ENCODE measurements around the gene SUSD5.

The SUSD5 gene

DNA sequence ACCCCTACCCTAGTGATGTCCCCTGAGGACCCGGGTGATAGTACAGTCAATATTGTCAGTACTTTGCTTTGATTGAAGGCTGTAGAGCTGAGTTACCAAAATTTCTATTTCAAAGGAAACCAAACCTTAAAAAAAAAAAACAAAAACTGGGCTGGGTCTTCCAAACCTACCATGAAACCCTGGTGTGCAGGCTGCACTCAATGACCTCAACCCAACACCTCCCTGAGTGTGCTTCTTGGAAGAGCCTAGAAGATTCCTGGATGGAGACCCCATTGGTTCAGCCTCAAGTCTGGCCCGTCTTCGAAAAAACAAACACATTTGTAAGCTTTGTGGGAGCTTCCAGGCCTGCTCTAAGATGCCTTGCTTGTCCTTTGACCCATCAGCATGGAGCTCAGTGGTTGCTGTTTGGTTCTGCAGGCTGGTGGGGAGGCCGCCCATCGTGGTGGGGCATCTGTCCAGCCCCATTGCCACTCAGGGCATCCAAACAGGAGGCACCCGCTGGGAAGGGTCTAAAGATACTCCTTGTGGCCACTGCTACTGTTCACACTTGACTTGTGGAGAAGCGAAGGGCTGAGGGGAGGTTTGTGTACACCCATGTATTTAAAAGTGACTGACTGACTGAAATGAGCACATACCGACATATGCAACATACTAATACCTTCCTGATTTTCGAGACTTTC is 72.6 kb downstream of the SUSD5 start:
- Histone ChIP-seq H2BK5ac (ENCODE audit: low read length) (no peak overlapping the region), H2AFZ (ENCODE audit: low read length) (no peak overlapping the region), H3K18ac (ENCODE audit: low read length) (no peak overlapping the region), H2BK15ac (ENCODE audit: low read length) (no peak overlapping the region), H3K4me1 (ENCODE audit: control insufficient read depth in 2 of 2, insufficient read depth in 1 of 2, low read depth in 1 of 2, low read length in 2 of 2) (no peaks in the 10 kb centered on the region), H2BK12ac (ENCODE audit: low read length) (no peak overlapping the region), H3K4me2 (ENCODE audit: insufficient read depth, low read length, poor library complexity, severe bottlenecking) (no peak overlapping the region), H2AK5ac (ENCODE audit: low read depth, low read length) (no peak overlapping the region), H3K14ac (ENCODE audit: low read length) (no peak overlapping the region), H2BK120ac (ENCODE audit: low read depth, low read length) (no peak overlapping the region), H4K8ac (ENCODE audit: low read depth, low read length) (no peak overlapping the region), H3K36me3 (replicated peaks in 1 of 2; ENCODE audit: control insufficient read depth in 2 of 2, insufficient read depth in 2 of 2, low read length in 2 of 2) (peaks cover 2 to 18% of the 10 kb centered on the region in 2 donors), H3K23ac (ENCODE audit: low read depth, low read length, poor library complexity) (peak overlapping the region; percentile 12), H3K9me3 (replicated peaks in 1 of 2; ENCODE audit: control insufficient read depth in 2 of 2, insufficient read depth in 1 of 2, low read depth in 1 of 2, low read length in 2 of 2) (no peaks in the 10 kb centered on the region), H3K4ac (ENCODE audit: low read length) (no peak overlapping the region), H3K9ac (ENCODE audit: low read depth, low read length, poor library complexity) (no peak overlapping the region), H4K91ac (ENCODE audit: low read depth, low read length, poor library complexity) (no peak overlapping the region), H3K27me3 (ENCODE audit: control insufficient read depth in 3 of 3, insufficient read depth in 3 of 3, low read depth in 1 of 3, low read length in 3 of 3) (no peaks in the 10 kb centered on the region), H3K79me1 (ENCODE audit: low read depth, low read length) (no peaks in the 10 kb centered on the region), H3K4me3 (ENCODE audit: low read length in 2 of 2) (no peak overlapping the region), H3K27ac (replicated peaks; ENCODE audit: low read length) (no peak overlapping the region)
- no CpG with 5 or more reads among the region's 9 CpGs for WGBS, 2 donors (ENCODE audit: extremely low coverage in 2 of 2, insufficient read length in 2 of 2, insufficient replicate concordance in 1 of 2)
- DNase-seq (ENCODE audit: low spot score): no peak

- Histone ChIP-seq H2BK5ac (ENCODE audit: low read length) (no peak overlapping the region), H3K4me1 (ENCODE audit: control insufficient read depth in 2 of 2, insufficient read depth in 1 of 2, low read depth in 1 of 2, low read length in 2 of 2) (peaks cover 0 to 2% of the 10 kb centered on the region in 2 donors), H2BK12ac (ENCODE audit: low read length) (no peak overlapping the region), H3K14ac (ENCODE audit: low read length) (no peak overlapping the region), H4K8ac (ENCODE audit: low read depth, low read length) (no peak overlapping the region), H3K79me1 (ENCODE audit: low read depth, low read length) (no peaks in the 10 kb centered on the region), H3K4me3 (ENCODE audit: low read length in 2 of 2) (no peak overlapping the region), H2AFZ (ENCODE audit: low read length) (no peak overlapping the region), H2AK5ac (ENCODE audit: low read depth, low read length) (no peak overlapping the region), H3K9me3 (replicated peaks in 1 of 2; ENCODE audit: control insufficient read depth in 2 of 2, insufficient read depth in 1 of 2, low read depth in 1 of 2, low read length in 2 of 2) (no peaks in the 10 kb centered on the region), H4K91ac (ENCODE audit: low read depth, low read length, poor library complexity) (no peak overlapping the region), H3K9ac (ENCODE audit: low read depth, low read length, poor library complexity) (no peak overlapping the region), H3K27ac (replicated peaks; ENCODE audit: low read length) (no peak overlapping the region), H2BK120ac (ENCODE audit: low read depth, low read length) (no peak overlapping the region), H3K4me2 (ENCODE audit: insufficient read depth, low read length, poor library complexity, severe bottlenecking) (no peak overlapping the region), H3K36me3 (replicated peaks in 1 of 2; ENCODE audit: control insufficient read depth in 2 of 2, insufficient read depth in 2 of 2, low read length in 2 of 2) (peaks cover 2 to 18% of the 10 kb centered on the region in 2 donors), H2BK15ac (ENCODE audit: low read length) (no peak overlapping the region), H3K18ac (ENCODE audit: low read length) (no peak overlapping the region), H3K27me3 (ENCODE audit: control insufficient read depth in 3 of 3, insufficient read depth in 3 of 3, low read depth in 1 of 3, low read length in 3 of 3) (no peaks in the 10 kb centered on the region), H3K23ac (ENCODE audit: low read depth, low read length, poor library complexity) (peak overlapping the region; percentile 12), H3K4ac (ENCODE audit: low read length) (no peak overlapping the region)
- no peak for DNase-seq (ENCODE audit: low spot score)
- no CpG with 5 or more reads among the region's 16 CpGs for WGBS, 2 donors (ENCODE audit: extremely low coverage in 2 of 2, insufficient read length in 2 of 2, insufficient replicate concordance in 1 of 2)
These were observed 73.2 kb downstream of the SUSD5 start for GRCh38 chr3:33145221-33145900.

DNA sequence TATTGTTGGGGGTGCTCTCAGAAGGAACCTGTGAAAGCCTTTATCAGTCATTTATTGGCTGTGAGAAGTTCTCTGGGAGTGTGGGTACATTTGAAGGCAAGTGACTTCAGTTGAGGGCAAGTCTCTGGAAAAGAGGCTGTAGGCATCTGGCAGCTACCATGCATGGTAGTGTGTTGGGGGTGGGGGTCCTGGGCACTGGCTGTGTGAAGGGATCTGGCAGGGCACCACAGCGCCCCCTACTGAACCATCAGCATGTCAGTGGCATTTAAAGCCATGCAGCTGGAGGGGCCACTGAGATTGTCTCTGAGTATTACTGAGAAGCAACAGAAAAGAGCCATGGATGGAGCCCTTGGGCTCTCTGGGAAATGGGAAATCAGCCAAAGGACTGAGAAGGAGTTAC is 74.2 kb downstream of the SUSD5 start:
- Histone ChIP-seq H2BK12ac (ENCODE audit: low read length) (no peak overlapping the region), H3K14ac (ENCODE audit: low read length) (no peak overlapping the region), H2AK5ac (ENCODE audit: low read depth, low read length) (no peak overlapping the region), H2AFZ (ENCODE audit: low read length) (no peak overlapping the region), H3K27ac (replicated peaks; ENCODE audit: low read length) (no peak overlapping the region), H2BK5ac (ENCODE audit: low read length) (no peak overlapping the region), H3K9ac (ENCODE audit: low read depth, low read length, poor library complexity) (no peak overlapping the region), H3K4ac (ENCODE audit: low read length) (no peak overlapping the region), H3K18ac (ENCODE audit: low read length) (no peak overlapping the region), H3K27me3 (ENCODE audit: control insufficient read depth in 3 of 3, insufficient read depth in 3 of 3, low read depth in 1 of 3, low read length in 3 of 3) (no peaks in the 10 kb centered on the region), H2BK15ac (ENCODE audit: low read length) (no peak overlapping the region), H3K4me2 (ENCODE audit: insufficient read depth, low read length, poor library complexity, severe bottlenecking) (no peak overlapping the region), H3K79me1 (ENCODE audit: low read depth, low read length) (no peaks in the 10 kb centered on the region), H3K36me3 (replicated peaks in 1 of 2; ENCODE audit: control insufficient read depth in 2 of 2, insufficient read depth in 2 of 2, low read length in 2 of 2) (peaks cover 2 to 18% of the 10 kb centered on the region in 2 donors), H3K4me1 (ENCODE audit: control insufficient read depth in 2 of 2, insufficient read depth in 1 of 2, low read depth in 1 of 2, low read length in 2 of 2) (peaks cover 0 to 2% of the 10 kb centered on the region in 2 donors), H4K8ac (ENCODE audit: low read depth, low read length) (no peak overlapping the region), H3K9me3 (replicated peaks in 1 of 2; ENCODE audit: control insufficient read depth in 2 of 2, insufficient read depth in 1 of 2, low read depth in 1 of 2, low read length in 2 of 2) (no peaks in the 10 kb centered on the region), H2BK120ac (ENCODE audit: low read depth, low read length) (no peak overlapping the region), H4K91ac (ENCODE audit: low read depth, low read length, poor library complexity) (no peak overlapping the region), H3K23ac (ENCODE audit: low read depth, low read length, poor library complexity) (no peak overlapping the region), H3K4me3 (ENCODE audit: low read length in 2 of 2) (no peak overlapping the region)
- no CpG with 5 or more reads among the region's 1 CpG for WGBS, 2 donors (ENCODE audit: extremely low coverage in 2 of 2, insufficient read length in 2 of 2, insufficient replicate concordance in 1 of 2)
- DNase-seq (ENCODE audit: low spot score): no peak

- Histone ChIP-seq H2BK120ac (ENCODE audit: low read depth, low read length) (no peak overlapping the region), H3K14ac (ENCODE audit: low read length) (no peak overlapping the region), H4K8ac (ENCODE audit: low read depth, low read length) (no peak overlapping the region), H2BK15ac (ENCODE audit: low read length) (no peak overlapping the region), H2BK5ac (ENCODE audit: low read length) (no peak overlapping the region), H3K4ac (ENCODE audit: low read length) (no peak overlapping the region), H2BK12ac (ENCODE audit: low read length) (no peak overlapping the region), H3K4me1 (ENCODE audit: control insufficient read depth in 2 of 2, insufficient read depth in 1 of 2, low read depth in 1 of 2, low read length in 2 of 2) (peaks cover 1 to 2% of the 10 kb centered on the region in 2 donors), H3K79me1 (ENCODE audit: low read depth, low read length) (no peaks in the 10 kb centered on the region), H4K91ac (ENCODE audit: low read depth, low read length, poor library complexity) (no peak overlapping the region), H2AK5ac (ENCODE audit: low read depth, low read length) (no peak overlapping the region), H3K4me3 (ENCODE audit: low read length in 2 of 2) (no peak overlapping the region), H3K23ac (ENCODE audit: low read depth, low read length, poor library complexity) (no peak overlapping the region), H2AFZ (ENCODE audit: low read length) (no peak overlapping the region), H3K27ac (replicated peaks; ENCODE audit: low read length) (no peak overlapping the region), H3K27me3 (ENCODE audit: control insufficient read depth in 3 of 3, insufficient read depth in 3 of 3, low read depth in 1 of 3, low read length in 3 of 3) (no peaks in the 10 kb centered on the region), H3K9me3 (replicated peaks in 1 of 2; ENCODE audit: control insufficient read depth in 2 of 2, insufficient read depth in 1 of 2, low read depth in 1 of 2, low read length in 2 of 2) (no peaks in the 10 kb centered on the region), H3K4me2 (ENCODE audit: insufficient read depth, low read length, poor library complexity, severe bottlenecking) (no peak overlapping the region), H3K18ac (ENCODE audit: low read length) (no peak overlapping the region), H3K9ac (ENCODE audit: low read depth, low read length, poor library complexity) (no peak overlapping the region), H3K36me3 (replicated peaks in 1 of 2; ENCODE audit: control insufficient read depth in 2 of 2, insufficient read depth in 2 of 2, low read length in 2 of 2) (peaks cover 3 to 25% of the 10 kb centered on the region in 2 donors)
- no CpG with 5 or more reads among the region's 3 CpGs for WGBS, 2 donors (ENCODE audit: extremely low coverage in 2 of 2, insufficient read length in 2 of 2, insufficient replicate concordance in 1 of 2)
- DNase-seq (ENCODE audit: low spot score): no peak
These were observed 77.6 kb downstream of the SUSD5 start for GRCh38 chr3:33141006-33141405.
